Fibroblast of the aortic adventitia (primary cell): ENCODE results near the gene PSTPIP1. TPM values are rescaled to one million over a fixed set of nuclear protein-coding genes. Genes with fewer than 3 reads are reported as not detected.

ENCODE experiments used
- DNase-seq: peaks from one replicate; pipeline ENCODE4 v3.0.0-alpha.2; 2010; ENCODE audit warnings: low read depth
- H3K4me3 ChIP-seq: 2 replicates; pipeline ENCODE4 v1.5.1; 2011; ENCODE audit warnings: low read depth, mild to moderate bottlenecking, control low read depth, low read length, moderate library complexity
- total RNA-seq: library from RNA; depleted of rRNA; stranded (reverse); fragments of >200 nt; gene quantifications from 2 replicates; pipeline ENCODE4 v1.2.3, GENCODE V29; 2012; ENCODE audit warnings: low replicate concordance
- TF ChIP-seq, protein P1 (sequence below): IDR thresholded peaks from 2 replicates; pipeline ENCODE4 v1.5.1; 2011; ENCODE audit warnings: mild to moderate bottlenecking, low read length, control low read depth, inconsistent platforms; ENCODE audit not compliant: insufficient read depth

Gene PSTPIP1
- total RNA-seq, 1 donor = 0.18 TPM

DNA sequence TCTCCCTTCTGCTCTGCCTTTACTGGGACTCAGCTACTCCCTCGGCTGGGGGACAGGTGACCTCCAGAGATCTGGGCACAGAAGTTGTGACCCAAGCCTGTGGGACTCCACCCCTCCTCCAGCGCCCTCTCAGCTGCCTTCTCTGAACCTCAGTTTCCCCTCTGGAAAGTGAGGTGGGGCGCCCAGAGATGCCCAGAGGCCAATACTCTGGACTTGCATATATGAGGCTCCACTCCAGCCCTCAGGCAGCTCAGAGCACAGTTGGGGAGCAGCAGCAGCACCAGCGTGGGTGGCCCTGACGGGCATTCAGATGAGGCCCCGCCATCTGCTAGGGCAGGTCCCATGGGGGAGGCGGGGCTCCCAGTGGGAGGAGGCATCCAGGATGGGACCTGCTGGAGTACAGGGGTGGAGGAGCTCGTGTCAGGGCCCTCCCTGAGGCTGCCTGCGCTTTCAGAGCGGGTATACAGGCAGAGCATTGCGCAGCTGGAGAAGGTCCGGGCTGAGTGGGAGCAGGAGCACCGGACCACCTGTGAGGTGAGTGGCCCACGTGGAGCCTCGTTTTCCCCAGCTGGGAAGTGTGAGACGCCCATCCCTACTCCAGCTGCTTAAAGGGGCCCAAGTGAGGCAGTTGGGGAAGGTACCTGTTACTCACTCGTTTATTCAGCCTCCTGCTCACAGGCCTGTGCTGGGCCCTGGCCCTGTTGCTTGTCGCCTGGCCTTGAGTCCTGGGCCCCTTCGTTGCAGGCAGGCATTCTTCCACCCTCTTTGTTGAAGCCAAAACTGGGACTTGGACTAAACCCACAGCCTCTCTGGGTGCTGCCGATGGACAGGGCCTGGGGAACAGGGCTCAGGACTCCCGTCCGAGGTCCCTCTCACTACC, 35.4 kb downstream of the PSTPIP1 start:
- no peak for DNase-seq
- no peak overlapping the region for H3K4me3 ChIP-seq
- TF ChIP-seq, protein P1, sequence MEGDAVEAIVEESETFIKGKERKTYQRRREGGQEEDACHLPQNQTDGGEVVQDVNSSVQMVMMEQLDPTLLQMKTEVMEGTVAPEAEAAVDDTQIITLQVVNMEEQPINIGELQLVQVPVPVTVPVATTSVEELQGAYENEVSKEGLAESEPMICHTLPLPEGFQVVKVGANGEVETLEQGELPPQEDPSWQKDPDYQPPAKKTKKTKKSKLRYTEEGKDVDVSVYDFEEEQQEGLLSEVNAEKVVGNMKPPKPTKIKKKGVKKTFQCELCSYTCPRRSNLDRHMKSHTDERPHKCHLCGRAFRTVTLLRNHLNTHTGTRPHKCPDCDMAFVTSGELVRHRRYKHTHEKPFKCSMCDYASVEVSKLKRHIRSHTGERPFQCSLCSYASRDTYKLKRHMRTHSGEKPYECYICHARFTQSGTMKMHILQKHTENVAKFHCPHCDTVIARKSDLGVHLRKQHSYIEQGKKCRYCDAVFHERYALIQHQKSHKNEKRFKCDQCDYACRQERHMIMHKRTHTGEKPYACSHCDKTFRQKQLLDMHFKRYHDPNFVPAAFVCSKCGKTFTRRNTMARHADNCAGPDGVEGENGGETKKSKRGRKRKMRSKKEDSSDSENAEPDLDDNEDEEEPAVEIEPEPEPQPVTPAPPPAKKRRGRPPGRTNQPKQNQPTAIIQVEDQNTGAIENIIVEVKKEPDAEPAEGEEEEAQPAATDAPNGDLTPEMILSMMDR = no peak

DNA sequence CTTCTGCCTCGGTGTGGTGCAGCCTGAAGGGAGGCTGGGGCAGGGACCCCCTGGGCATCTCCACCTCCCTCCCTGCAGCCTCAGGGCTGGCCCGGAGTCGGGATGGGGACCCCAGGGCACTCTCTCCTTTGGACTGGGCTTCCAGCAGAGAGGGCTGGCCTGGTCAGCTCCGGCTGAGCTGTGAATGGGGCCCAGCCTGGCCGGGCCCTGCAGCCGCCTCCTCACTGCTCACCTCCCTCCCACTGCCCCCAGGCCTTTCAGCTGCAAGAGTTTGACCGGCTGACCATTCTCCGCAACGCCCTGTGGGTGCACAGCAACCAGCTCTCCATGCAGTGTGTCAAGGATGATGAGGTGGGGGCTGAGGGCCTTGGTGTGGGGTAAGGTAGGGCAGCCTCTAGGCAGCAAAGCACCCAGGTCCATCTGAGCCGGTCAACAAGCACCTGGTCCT, 36.0 kb downstream of the PSTPIP1 start:
- H3K4me3 ChIP-seq = no peak overlapping the region
- no peak for DNase-seq
- TF ChIP-seq, protein P1 = no peak

DNA sequence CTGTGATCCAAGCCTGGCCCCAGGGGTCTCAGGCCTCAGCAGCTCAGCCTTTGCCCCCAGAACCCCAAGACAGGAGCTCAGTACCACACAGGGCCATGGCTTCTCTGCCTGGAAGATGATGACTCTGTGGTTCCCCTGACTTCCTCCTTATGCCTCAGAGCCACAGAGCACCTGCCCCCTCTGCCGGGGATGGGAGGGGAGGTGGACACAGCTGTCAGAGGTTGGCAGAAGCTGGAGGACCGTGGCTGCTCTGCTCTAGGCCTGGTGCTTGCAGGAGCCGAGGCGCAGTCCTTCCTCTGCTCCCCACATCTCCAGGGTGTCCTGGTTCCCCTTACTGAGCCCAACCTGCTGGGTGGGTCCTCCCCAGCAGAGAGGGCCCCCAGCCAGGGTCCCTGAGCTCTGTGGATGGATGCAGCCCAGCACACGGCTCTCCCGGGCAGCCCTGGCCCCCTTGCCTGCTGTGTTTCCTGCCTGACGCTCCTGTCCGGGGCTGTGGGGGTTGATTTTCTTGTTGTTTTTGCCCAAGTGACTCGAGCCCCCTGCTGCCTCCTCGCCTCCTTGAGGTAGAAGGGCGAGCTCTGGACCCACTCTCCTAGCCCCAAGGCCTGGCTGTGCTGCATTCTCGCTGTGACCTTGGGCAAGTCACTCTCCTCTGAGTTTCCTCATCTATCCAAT, 36.6 kb downstream of the PSTPIP1 start:
- no peak overlapping the region for H3K4me3 ChIP-seq
- TF ChIP-seq, protein P1 = no peak
- no peak for DNase-seq

DNA sequence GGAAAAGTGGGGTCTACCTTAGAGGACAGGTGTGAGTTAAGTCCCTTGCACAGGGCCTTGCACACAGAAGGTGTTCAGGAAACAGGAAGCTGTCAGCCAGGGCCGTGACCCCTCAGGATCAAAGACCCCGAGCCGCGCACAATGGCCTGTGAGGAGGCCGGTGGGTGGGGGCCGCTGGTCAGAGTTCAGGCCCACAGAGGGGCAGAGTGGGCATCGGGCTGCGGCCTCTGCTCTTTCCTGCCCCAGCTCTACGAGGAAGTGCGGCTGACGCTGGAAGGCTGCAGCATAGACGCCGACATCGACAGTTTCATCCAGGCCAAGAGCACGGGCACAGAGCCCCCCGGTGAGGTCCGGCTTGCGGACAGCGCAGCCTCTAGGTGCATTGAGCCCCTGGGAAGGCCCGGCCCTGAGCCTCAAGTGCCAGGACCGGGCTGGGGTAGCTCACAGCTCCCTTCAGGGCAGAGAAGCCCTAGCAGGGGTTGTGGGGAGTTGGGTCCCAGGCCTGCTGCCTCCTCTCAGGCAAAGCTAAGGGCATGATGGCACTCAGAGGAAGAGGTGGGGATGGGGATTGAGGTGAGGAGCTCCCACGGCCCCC, 37.2 kb downstream of the PSTPIP1 start:
- TF ChIP-seq, protein P1 = no peak
- no peak overlapping the region for H3K4me3 ChIP-seq
- DNase-seq = no peak

DNA sequence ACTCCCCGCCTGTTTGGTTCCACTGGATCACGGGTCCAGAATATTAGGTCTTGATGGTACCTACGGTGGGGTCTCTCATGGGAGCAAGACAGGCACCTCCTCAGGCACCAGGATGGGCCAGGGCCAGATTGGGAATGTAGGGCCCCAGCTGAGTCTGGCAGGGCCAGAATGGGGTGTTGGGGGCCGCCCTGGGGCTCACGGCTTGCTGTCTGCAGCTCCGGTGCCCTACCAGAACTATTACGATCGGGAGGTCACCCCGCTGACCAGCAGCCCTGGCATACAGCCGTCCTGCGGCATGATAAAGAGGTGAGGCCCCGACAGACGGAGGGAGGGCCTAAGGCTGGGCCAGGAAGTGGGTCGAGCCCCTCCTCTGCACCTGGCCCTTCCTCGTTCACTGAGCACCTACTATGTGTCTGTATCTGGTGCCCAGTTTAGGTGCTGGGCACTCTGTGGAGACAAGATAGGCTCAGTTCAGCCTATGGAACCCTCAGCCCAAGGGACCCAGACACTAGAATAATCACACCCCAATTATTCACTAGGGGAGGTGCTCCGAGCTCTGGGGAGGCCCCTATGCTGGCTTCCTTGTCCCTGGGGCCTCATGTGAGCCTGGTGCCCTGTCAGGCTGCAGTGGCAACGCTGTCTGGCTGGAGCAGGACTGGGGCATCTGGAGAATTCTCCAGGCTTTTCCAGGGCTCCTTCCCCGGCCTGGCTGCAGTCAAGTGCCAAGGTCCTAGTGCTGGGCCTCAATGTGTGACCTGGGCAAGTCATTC, 37.9 kb downstream of the PSTPIP1 start:
- TF ChIP-seq, protein P1 = no peak
- no peak for DNase-seq

DNA sequence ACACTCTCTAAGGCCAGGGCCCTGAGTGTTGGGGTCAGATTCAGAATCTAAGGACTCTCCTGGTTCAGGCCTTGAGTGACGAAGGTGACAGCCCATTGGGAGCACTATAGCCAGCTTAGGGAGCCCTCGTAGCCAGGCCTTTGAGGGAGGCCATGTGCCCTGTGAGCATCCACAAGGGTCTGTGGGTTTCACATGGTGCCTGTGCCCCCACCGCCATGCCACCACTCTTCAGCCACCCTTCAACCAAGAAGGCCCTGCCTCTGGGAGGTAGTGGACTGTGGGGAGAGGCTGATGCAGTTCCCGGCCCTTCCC, 38.4 kb downstream of the PSTPIP1 start:
- TF ChIP-seq, protein P1 = no peak
- no peak overlapping the region for H3K4me3 ChIP-seq
- no peak for DNase-seq

More for the DNA sequence above, 37.9 kb downstream of the PSTPIP1 start:
- no peak overlapping the region for H3K4me3 ChIP-seq
